Raji (cell line): ENCODE data around the gene EMC6.

Experiments used
- POLR2A ChIP-seq: IDR thresholded peaks from 2 replicates; pipeline ENCODE4 v1.6.1; 2011; ENCODE audit warnings: low read depth, low read length, control low read depth; ENCODE audit not compliant: insufficient read depth

The EMC6 gene

GRCh38 chr17:3641717-3642486 is 26.7 kb upstream of the EMC6 start:
- no peak for TF ChIP-seq POLR2A

GRCh38 chr17:3643889-3644349 is 24.7 kb upstream of the EMC6 start:
- TF ChIP-seq POLR2A = no peak

DNA sequence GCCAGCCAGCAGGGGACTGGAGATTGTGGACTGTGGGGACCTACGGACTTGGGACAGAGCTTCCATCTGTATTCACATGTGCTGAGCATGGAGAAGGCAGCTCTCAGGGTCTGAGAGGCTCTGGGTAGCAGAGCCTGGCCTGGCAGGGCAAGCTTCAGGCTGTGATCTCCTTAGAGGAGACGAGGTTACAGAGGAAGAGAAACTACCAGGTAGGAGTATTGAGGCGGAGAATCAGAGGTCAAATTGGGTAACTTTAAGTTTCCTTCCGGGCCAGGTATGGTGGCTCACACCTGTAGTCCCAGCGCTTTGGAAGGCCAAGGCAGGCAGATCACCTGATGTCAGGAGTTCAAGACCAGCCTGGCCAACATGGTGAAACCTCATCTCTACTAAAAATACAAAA is 23.3 kb upstream of the EMC6 start:
- TF ChIP-seq POLR2A = no peak

- TF ChIP-seq POLR2A = no peak
Observed at GRCh38 chr17:3647251-3647650, 21.4 kb upstream of the EMC6 start.

- no peak for TF ChIP-seq POLR2A
Observed at GRCh38 chr17:3647769-3648555, 20.6 kb upstream of the EMC6 start.

- no peak for TF ChIP-seq POLR2A
Observed at GRCh38 chr17:3655766-3656165, 12.8 kb upstream of the EMC6 start.

- no peak for TF ChIP-seq POLR2A
Observed at GRCh38 chr17:3656353-3656752, 12.3 kb upstream of the EMC6 start.

- no peak for TF ChIP-seq POLR2A
Observed at GRCh38 chr17:3656755-3657587, 11.6 kb upstream of the EMC6 start.

GRCh38 chr17:3657588-3657869 is 11.1 kb upstream of the EMC6 start:
- no peak for TF ChIP-seq POLR2A

DNA sequence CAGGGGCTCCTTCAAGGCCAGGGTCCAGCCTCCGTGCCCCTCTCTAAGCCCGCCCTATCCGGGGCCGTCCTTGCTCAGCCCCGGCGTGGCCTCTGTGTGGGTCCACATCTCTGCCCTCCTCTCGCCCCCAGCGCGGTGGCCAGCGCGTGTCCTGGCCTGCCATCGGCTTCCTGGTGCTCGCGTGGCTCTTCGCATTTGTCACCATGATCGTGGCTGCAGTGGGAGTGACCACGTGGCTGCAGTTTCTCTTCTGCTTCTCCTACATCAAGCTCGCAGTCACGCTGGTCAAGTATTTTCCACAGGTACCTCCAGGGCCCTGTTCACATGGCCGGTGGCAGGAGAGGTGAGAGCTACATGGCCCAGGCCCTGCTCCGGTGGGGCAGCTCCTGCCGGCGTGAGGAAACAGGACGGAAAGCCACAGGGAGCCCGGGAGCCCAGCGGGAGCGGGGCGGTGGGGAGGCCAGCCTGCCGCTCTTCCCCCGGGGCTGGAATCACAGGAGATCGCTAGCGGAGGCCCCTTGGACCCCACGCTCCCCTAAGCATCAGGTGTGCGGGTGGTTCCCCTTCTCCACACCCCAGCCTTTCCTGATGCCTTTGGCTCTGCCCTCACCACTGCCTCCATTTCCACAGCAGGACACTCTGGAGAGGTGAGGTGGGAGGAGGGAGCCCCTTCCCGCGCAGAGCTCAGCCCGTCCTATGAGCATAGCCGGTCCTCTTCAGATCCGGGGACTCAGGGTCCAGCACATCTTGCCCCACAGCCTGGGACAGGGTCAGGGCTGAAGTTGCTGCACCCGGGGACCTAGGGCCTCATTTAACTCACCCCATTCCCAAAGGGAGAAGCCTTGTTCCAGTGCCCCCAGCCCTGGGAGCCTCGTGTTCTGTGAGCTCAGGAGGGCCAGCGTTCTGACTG is 10.5 kb upstream of the EMC6 start:
- TF ChIP-seq POLR2A = no peak

DNA sequence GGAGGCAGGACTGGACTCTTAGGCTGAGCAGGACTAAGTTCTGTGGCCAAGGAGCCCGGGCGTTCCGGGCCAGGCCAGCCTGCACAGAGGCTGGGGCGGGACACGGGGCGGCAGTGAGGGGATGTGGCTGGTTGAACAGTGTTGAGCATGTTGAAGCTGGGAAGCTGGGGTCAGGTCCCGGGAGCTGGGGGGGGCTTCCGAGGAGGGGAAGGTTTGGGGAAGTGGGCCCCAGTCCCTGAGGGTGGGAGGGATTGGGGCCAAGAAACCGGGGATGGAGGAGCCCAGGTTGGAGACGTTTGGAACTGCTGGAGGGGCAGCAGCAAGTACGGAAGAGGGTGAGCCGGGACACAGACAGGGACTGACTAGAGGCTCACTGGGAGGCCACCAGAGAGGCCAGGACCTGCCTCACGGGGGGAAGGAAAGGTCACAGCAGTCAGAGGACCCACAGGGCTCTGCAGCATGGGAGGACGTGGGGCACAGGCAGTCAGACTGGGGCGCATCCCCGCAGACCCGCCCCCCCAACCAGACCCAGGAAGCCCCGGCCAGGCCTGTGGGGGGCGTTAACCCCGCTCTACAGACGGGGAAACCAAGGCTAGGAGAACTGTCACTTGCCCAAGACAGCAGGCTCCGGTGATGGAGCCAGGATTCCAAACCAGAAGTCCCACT is 9.7 kb upstream of the EMC6 start:
- no peak for TF ChIP-seq POLR2A

- TF ChIP-seq POLR2A = no peak
Observed at GRCh38 chr17:3659541-3660111, 9.0 kb upstream of the EMC6 start.

GRCh38 chr17:3660311-3660891 is 8.2 kb upstream of the EMC6 start:
- no peak for TF ChIP-seq POLR2A
